Loucy (cell line): ENCODE results near the gene TFAP2D.

Source experiments
- H2AFZ ChIP-seq: fragments of 200-600 bp; sonication (generic); 2 replicates; pipeline ENCODE4 v1.6.0; 2016; ENCODE audit warnings: antibody characterized with exemption, mild to moderate bottlenecking, low read length, moderate library complexity
- H3F3A ChIP-seq: fragments of 200-600 bp; 2 replicates; pipeline ENCODE4 v1.6.0; 2016; ENCODE audit warnings: antibody characterized with exemption, low read depth, mild to moderate bottlenecking
- H3K27me3 ChIP-seq: fragments of 200-600 bp; sonication (generic); 2 replicates; pipeline ENCODE4 v1.6.1; 2014; ENCODE audit warnings: low read length, mild to moderate bottlenecking; ENCODE audit not compliant: insufficient read depth, poor library complexity, severe bottlenecking
- H3K36me3 ChIP-seq: fragments of 200-600 bp; sonication (generic); 2 replicates; pipeline ENCODE4 v1.6.1; 2016; ENCODE audit warnings: low read length; ENCODE audit not compliant: insufficient read depth
- H3K4me1 ChIP-seq: fragments of 200-600 bp; sonication (generic); 2 replicates; pipeline ENCODE4 v1.5.1; 2014; ENCODE audit warnings: low read length, mild to moderate bottlenecking; ENCODE audit not compliant: insufficient read depth, poor library complexity, severe bottlenecking
- H3K4me2 ChIP-seq: fragments of 200-600 bp; sonication (generic); 2 replicates; pipeline ENCODE4 v1.6.0; 2014; ENCODE audit warnings: antibody characterized with exemption, low read length, low read depth, mild to moderate bottlenecking; ENCODE audit not compliant: poor library complexity, severe bottlenecking
- H3K4me3 ChIP-seq: fragments of 200-600 bp; sonication (generic); 2 replicates; pipeline ENCODE4 v1.5.1; 2014; ENCODE audit warnings: low read length, mild to moderate bottlenecking, mixed read lengths; ENCODE audit not compliant: poor library complexity, severe bottlenecking
- H3K79me2 ChIP-seq: fragments of 200-600 bp; sonication (generic); 2 replicates; pipeline ENCODE4 v1.6.1; 2014; ENCODE audit warnings: low read length; ENCODE audit not compliant: insufficient read depth
- H3K9ac ChIP-seq: fragments of 200-600 bp; sonication (generic); 2 replicates; pipeline ENCODE4 v1.6.0; 2014; ENCODE audit warnings: mild to moderate bottlenecking, low read depth, low read length, moderate library complexity; ENCODE audit not compliant: poor library complexity, severe bottlenecking
- H3K9me2 ChIP-seq: fragments of 200-600 bp; sonication (generic); replicated peaks from 2 replicates; pipeline ENCODE4 v1.6.1; 2016; ENCODE audit warnings: low read depth, low read length, mixed read lengths
- H3K9me3 ChIP-seq: fragments of 200-600 bp; sonication (generic); 2 replicates; pipeline ENCODE4 v1.6.1; 2014; ENCODE audit warnings: mild to moderate bottlenecking, antibody characterized with exemption, low read length, low read depth; ENCODE audit not compliant: insufficient read depth
- H4K20me1 ChIP-seq: fragments of 200-600 bp; sonication (generic); 2 replicates; pipeline ENCODE4 v1.6.0; 2014; ENCODE audit warnings: antibody characterized with exemption, low read length, mild to moderate bottlenecking; ENCODE audit not compliant: insufficient read depth, poor library complexity, severe bottlenecking
- EZH2phosphoT487 ChIP-seq: fragments of 200-600 bp; IDR thresholded peaks from 2 replicates; pipeline ENCODE4 v1.6.1; 2018; ENCODE audit warnings: antibody characterized with exemption, mild to moderate bottlenecking, moderate library complexity, borderline replicate concordance
- TF ChIP-seq, protein P1 (sequence below): fragments of 200-600 bp; sonication (generic); conservative IDR thresholded peaks from 2 replicates; pipeline ENCODE4 v1.5.1; 2014; ENCODE audit warnings: mild to moderate bottlenecking, antibody characterized with exemption, low read length

TFAP2D gene

DNA sequence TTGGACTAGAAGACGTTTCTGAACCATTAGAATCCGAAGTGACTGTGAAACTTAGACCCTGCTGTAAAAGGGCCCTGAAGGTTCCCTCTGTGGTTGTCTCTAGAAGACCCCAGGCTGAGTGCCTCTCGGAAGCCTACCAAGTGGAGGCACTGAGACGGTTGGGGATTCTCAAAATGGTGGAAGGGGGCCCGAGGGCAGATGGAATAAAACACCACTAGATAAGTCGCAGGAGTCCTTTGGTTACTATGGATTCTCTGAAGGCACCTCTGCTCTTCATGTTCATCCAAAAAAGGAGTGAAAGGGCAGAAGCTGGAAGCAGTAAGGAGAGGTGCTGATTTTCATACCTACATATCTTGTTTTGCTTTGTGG lies 4.0 kb upstream of the TFAP2D start:
- no peaks in the 10 kb centered on the region for H3K36me3 ChIP-seq
- H4K20me1 ChIP-seq: no peaks in the 10 kb centered on the region
- TF ChIP-seq EZH2phosphoT487: no peak
- TF ChIP-seq, protein P1, sequence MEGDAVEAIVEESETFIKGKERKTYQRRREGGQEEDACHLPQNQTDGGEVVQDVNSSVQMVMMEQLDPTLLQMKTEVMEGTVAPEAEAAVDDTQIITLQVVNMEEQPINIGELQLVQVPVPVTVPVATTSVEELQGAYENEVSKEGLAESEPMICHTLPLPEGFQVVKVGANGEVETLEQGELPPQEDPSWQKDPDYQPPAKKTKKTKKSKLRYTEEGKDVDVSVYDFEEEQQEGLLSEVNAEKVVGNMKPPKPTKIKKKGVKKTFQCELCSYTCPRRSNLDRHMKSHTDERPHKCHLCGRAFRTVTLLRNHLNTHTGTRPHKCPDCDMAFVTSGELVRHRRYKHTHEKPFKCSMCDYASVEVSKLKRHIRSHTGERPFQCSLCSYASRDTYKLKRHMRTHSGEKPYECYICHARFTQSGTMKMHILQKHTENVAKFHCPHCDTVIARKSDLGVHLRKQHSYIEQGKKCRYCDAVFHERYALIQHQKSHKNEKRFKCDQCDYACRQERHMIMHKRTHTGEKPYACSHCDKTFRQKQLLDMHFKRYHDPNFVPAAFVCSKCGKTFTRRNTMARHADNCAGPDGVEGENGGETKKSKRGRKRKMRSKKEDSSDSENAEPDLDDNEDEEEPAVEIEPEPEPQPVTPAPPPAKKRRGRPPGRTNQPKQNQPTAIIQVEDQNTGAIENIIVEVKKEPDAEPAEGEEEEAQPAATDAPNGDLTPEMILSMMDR: no peak
- H3K27me3 ChIP-seq: no peaks in the 10 kb centered on the region
- no peak overlapping the region for H3K9ac ChIP-seq
- H3K9me3 ChIP-seq: no peaks in the 10 kb centered on the region
- no peaks in the 10 kb centered on the region for H3K9me2 ChIP-seq
- no peaks in the 10 kb centered on the region for H3F3A ChIP-seq
- H2AFZ ChIP-seq: no peak overlapping the region
- no peak overlapping the region for H3K4me3 ChIP-seq
- H3K79me2 ChIP-seq: no peaks in the 10 kb centered on the region
- H3K4me1 ChIP-seq: no peaks in the 10 kb centered on the region
- H3K4me2 ChIP-seq: no peak overlapping the region

DNA sequence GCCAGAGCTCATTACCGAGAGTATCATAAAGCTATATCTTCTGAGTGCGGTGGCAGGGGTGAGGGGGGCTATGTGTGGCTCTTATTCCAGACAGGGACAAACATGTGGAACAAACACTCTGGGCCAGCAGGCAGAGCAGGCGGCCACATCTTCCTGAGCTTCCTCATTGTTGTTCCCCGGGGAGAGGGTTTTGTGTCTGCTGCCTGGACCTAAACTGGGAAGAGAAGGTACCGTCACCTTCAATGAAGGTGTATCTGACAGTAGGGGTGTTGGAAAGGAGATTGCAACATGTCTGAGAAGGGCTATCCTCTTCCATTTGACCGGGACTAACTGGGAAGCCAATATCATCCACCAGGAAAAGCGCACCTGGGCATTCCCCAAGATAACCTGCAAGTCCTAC lies 1.6 kb upstream of the TFAP2D start:
- Histone ChIP-seq H3K4me3 (no peak overlapping the region), H3K9ac (no peak overlapping the region), H3K9me2 (no peaks in the 10 kb centered on the region), H2AFZ (no peak overlapping the region), H3F3A (no peaks in the 10 kb centered on the region), H3K4me1 (no peaks in the 10 kb centered on the region), H3K4me2 (no peak overlapping the region), H4K20me1 (no peaks in the 10 kb centered on the region), H3K9me3 (no peaks in the 10 kb centered on the region), H3K36me3 (no peaks in the 10 kb centered on the region), H3K79me2 (no peaks in the 10 kb centered on the region), H3K27me3 (no peaks in the 10 kb centered on the region)
- TF ChIP-seq, protein P1: no peak
- no peak for TF ChIP-seq EZH2phosphoT487

DNA sequence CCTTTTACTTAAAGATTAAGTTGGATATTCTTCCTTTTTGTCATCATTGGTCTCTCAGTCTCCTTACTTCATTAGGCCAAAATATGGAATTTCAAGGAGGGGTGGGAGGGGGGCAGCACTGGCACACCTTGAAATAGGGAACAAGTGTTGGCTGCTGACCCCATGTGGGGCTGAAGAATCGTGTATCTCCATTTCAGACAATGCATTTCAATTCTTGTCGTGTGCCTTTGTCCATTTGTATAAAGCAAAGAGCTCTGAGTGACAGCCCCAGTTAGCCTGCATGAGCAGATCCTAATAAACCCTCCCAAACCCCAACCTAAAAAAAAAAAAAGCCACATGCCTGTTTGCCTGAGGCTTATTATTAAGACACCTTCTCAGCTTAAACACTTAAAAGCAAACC lies 1.0 kb upstream of the TFAP2D start:
- Histone ChIP-seq H2AFZ (no peak overlapping the region), H3K4me2 (no peak overlapping the region), H3K27me3 (no peaks in the 10 kb centered on the region), H3K9ac (no peak overlapping the region), H3K36me3 (no peaks in the 10 kb centered on the region), H3F3A (no peaks in the 10 kb centered on the region), H3K79me2 (no peaks in the 10 kb centered on the region), H3K9me2 (no peaks in the 10 kb centered on the region), H3K4me3 (no peak overlapping the region), H3K4me1 (no peaks in the 10 kb centered on the region), H3K9me3 (no peaks in the 10 kb centered on the region), H4K20me1 (no peaks in the 10 kb centered on the region)
- TF ChIP-seq EZH2phosphoT487: no peak
- TF ChIP-seq, protein P1: no peak
